ENCODE measurements around the gene EFCAB6.

Gene EFCAB6

GRCh38 chr22:43515411-43515810 is 296.7 kb downstream of the EFCAB6 start:
- no peak for DNase-seq

DNA sequence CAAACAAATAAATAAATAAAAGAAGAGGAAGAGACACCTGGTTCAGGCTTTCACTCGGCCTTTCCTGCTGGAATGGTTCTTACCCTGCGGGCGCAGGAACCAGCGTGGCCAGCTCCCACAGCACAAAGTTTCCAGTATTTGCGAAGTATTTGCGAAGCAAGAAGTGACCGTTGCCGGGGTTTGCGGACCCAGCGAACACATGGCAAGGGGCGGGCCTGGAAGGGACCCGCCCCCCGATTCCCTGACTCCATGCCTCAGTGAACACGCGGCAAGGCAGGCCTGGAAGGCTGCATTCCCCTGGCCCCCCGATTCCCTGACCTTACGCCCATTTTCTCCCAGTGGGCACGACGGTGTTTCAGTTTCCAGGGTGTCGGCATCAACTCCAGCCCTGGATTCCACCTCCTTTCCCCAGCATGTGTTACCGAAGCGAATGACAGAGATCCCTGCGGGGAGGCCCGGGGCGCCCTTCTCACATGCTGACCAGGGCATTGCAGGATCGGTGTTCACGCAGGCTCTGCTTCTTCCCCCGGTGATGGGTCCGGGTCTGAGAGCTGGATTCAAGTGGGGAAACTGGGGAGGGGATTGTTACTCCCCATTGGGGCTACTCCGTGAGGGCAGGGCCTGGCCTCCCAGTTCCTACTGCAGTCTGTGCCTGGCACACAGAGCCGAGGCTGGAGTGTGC is 297.5 kb downstream of the EFCAB6 start:
- no peak for DNase-seq

GRCh38 chr22:43512279-43512678 is 299.8 kb downstream of the EFCAB6 start:
- no peak for DNase-seq

- DNase-seq: no peak
Observed at GRCh38 chr22:43511276-43511910, 300.7 kb downstream of the EFCAB6 start.

DNA sequence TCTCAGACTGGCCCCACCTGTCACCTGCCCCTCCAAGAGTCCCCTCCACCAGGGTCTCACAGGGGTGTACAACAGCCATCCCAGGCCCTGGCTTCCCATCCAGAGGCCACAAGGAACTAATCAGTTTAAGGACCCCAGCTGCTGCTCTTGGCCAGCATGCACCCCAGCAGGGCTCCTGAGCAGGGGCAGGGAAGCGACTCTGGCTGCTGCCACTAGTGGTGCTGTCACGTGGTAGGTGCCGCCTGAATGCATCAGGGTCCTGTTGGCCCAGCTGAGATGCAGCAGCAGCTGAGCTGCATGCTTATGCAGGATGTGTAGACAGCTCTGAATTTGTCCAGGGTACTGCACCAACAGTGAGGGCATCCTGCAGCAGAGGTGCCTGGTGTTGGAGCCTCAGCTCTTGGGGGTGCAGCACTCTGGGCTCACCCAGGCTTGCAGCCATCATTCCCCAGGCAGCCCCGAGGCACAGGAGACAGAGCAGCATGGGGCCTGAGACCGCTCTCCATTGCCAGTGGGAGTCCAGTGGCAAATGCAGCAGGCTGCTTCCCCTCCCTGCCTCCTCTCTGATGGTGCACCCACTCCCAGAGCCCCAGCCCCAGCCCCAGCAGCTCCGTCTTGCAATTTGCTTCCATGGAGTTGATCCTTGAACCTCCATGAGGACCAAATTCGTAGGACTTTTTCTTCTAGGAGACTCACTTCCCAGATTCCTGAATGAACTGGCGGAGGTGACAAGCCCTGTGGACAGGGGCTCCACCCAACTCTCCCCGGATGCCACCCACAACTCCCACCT is 301.6 kb downstream of the EFCAB6 start:
- no peak for DNase-seq

DNA sequence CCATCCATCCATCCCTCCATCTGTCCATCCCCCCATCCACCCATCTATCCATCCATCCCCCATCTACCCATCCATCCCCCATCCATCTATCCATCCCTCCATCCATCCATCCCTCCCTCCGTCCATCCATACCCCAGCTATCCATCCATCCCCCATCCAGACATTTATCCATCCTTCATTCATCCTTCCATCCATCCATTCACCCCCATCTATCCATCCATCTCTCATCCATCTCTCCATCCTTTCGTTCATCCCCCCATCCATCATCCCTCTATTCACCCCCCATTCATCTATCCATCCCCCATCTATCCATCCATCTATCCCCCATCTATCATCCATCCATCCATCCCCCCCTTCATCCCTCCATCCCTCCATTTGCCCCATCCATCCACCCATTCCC is 302.8 kb downstream of the EFCAB6 start:
- DNase-seq: no peak

DNA sequence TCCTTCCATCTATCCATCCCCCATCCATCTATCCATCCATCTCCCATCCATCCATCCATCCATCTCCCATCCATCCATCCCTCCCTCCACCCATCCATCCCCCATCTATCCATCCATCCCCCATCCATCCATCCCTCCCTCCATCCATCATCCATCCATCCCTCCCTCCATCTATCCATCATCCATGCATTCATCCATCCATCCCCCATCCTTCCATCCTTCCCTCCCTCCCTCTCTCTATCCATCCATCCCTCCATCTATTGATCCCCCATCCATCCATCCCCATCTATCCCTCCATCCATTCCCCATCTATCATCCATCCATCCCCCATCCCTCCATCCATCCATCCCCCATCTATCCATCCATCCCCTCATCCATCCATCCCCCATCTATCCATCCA is 303.6 kb downstream of the EFCAB6 start:
- DNase-seq: no peak

GRCh38 chr22:43507235-43507634 is 304.9 kb downstream of the EFCAB6 start:
- no peak for DNase-seq

DNA sequence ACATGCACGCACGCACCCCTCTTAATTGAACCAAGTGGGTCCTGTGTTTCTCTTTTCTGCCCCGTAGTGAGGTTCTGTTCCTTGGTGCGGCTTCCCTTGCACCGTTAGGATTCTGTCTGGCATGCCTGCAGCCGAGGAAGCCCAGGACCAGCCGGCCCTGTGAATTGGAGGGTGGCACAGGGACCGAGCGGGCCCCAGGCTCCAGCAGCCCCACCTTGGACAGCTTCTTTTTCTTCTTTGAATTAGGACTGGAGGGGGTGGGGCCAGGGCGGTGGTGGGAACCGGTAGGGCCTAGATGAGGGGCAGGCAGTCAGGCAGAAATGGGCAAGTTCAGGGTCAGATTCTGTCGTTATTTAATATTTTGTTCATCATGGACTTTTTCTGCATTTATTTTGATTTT is 305.6 kb downstream of the EFCAB6 start:
- DNase-seq: no peak

DNA sequence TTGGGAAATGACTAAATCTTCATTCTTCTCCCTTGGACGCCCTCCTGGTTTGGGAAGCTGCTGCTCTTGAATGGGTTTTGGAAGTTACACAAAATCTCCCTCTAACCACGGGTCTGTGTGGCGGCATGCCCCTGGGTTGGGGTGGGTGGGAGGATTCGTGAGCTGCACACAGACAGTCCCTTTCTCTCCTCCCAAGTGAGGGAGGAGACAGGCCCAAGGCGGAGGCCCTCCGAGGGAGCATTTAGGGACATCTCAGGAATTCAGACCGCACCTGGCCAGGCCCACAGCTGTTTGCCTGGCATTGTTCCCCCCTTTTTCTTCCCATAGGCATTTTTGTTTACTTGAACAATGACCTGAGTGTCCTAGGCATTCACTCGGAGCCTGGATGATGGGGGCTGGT is 306.2 kb downstream of the EFCAB6 start:
- no peak for DNase-seq

- no peak for DNase-seq
Observed at GRCh38 chr22:43505423-43505822, 306.7 kb downstream of the EFCAB6 start.

DNA sequence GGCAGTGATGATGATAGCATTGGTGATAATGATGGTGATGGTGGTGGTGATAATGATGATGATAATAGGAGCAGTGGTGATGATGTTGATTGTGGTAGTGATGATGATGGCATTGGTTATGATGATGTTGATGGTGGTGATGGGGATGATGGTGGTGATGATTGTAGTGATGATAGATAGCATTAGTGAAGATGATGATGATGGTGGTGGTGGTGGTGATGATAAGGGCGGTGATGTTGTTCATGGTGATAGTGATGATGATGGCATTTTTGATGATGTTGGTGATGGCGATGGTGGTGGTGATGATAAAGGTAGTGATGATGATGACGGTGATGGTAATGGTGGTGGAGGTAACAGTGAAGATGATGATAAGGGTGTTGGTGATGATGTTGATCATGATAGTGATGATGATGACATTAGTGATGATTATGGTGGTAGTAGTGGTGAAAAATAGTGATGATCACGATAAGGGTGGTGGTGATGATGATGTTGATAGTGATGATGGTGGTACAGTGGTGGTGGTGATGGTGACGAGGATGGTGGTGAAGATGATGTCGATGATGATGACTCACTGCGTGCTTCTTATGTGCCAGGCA is 307.3 kb downstream of the EFCAB6 start:
- DNase-seq: no peak

DNA sequence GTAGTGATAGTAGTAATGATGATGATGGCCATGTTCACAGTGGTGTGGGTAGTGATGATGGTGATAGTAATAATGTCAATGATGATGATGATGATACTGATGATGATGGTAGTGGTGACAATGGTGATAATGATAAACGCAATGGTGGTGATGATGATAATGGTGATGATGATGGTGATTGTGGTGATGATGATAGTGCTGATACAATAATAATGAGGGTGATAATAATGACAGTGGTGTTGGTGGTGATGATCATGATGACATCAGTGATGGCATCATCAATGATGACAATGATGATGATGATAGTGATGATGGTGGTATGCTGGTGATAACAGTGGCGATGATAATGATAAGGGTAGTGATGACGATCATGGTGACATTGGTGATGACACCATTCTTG is 308.0 kb downstream of the EFCAB6 start:
- no peak for DNase-seq

- DNase-seq: no peak
Observed at GRCh38 chr22:43502306-43502874, 309.7 kb downstream of the EFCAB6 start.

- no peak for DNase-seq
Observed at GRCh38 chr22:43501878-43502277, 310.2 kb downstream of the EFCAB6 start.

GRCh38 chr22:43500792-43501785 is 311.0 kb downstream of the EFCAB6 start:
- DNase-seq: no peak

- DNase-seq: no peak
Observed at GRCh38 chr22:43498856-43499253, 313.2 kb downstream of the EFCAB6 start.

DNA sequence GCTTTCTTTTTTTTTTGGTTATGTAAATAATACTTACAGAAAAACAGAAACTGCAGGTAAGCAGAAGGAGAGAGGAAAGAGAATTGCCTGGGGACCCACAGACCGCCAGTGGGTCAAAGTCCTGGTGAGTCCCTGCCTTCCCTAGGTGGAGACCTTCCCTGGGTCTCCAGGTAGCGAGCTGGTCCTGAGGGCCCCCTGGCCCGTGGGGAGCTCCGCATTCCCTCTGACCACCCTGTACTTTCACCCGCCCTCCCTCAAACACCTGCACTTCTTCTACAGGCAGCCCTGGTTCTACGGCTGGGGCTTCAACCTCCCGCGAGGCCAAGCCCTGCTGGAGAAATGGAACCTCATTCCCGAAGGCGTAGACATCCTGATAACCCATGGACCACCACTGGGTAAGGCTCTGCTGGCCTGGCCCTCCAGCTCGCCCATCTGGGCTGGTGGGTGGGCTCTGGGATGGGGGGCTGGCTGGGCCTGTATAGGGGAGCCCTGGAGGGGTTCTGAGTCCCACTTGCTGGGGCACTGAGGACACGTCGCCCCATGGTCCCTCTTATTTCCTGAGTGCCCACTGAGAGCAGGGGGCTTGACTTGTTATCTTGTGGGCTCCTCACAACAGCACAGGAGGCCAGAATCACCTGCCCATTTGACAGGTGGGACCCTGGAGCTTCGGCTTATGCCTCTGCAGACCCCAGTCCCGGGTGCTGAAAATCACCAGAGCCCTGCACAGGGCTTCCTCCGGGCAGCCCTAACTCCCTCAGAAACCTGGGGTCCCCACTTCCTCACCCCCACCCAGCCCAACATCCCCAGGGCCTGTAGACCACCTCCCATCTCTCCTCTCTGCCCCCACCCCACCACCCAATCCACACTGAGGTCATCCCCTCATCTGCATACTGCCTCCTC is 313.9 kb downstream of the EFCAB6 start:
- no peak for DNase-seq

DNA sequence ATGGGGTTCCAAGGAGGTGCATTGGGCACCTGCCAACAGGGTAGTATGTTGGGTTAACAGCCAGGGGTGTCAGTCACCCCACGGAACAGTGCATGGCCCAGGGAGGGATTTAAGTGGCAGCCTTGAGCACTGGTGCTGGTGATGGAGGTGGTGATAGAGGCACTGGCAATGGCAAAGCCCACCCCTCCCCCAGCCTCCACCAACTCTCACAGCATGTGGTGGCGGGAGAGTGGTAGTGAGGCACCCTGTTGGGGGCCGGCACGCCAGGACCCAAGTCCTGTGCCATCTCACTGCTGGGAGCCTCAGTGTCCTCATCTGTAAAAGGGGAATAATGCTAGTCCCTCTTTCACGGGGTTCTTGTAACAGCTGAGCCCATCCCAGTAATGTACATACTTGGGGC is 318.8 kb downstream of the EFCAB6 start:
- DNase-seq: no peak

DNA sequence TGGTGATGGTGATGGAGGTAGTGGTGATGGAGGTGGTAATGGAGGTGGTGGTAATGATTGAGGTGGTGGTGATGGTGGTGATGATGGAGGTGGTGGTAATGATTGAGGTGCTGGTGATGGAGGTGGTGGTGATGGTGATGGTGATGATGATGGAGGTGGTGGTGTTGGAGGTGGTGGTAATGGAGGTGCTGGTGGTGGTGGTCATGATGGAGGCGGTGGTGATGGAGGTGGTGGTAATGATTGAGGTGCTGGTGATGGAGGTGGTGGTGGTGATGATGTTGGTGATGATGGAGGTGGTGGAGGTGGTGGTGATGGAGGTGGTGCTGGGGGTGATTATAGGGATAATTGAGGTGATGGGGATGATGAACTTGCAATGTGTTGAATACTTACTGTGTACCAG is 320.4 kb downstream of the EFCAB6 start:
- no peak for DNase-seq

- no peak for DNase-seq
Observed at GRCh38 chr22:43491177-43491576, 320.9 kb downstream of the EFCAB6 start.

Data from fibroblast of skin of right biceps (primary cell).